ENCODE results near the gene HIPK2.

HIPK2 gene

GRCh38 chr7:139706837-139707236, 71.0 kb downstream of the HIPK2 start:
- H3K4me1 ChIP-seq (ENCODE audit: low read depth, poor library complexity, severe bottlenecking): no peaks in the 10 kb centered on the region
- H3K4me3 ChIP-seq (IDR thresholded peaks at IDR 0.05; ENCODE audit: insufficient read depth, low read depth, low read length): no peak overlapping the region
- H3K4me2 ChIP-seq: no peak overlapping the region
- no peaks in the 10 kb centered on the region for H4K20me1 ChIP-seq (ENCODE audit: insufficient read depth)
- no peak overlapping the region for H2AFZ ChIP-seq (ENCODE audit: low read depth)
- no peaks in the 10 kb centered on the region for H3K36me3 ChIP-seq (ENCODE audit: insufficient read depth)
- TF ChIP-seq, protein P1, sequence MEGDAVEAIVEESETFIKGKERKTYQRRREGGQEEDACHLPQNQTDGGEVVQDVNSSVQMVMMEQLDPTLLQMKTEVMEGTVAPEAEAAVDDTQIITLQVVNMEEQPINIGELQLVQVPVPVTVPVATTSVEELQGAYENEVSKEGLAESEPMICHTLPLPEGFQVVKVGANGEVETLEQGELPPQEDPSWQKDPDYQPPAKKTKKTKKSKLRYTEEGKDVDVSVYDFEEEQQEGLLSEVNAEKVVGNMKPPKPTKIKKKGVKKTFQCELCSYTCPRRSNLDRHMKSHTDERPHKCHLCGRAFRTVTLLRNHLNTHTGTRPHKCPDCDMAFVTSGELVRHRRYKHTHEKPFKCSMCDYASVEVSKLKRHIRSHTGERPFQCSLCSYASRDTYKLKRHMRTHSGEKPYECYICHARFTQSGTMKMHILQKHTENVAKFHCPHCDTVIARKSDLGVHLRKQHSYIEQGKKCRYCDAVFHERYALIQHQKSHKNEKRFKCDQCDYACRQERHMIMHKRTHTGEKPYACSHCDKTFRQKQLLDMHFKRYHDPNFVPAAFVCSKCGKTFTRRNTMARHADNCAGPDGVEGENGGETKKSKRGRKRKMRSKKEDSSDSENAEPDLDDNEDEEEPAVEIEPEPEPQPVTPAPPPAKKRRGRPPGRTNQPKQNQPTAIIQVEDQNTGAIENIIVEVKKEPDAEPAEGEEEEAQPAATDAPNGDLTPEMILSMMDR (conservative IDR thresholded peaks at IDR 0.05; ENCODE audit: low read depth, low read length): no peak
- H3K79me2 ChIP-seq (ENCODE audit: insufficient read depth, low read depth): 0 out of 2 replicates have a peak, but pooled peaks cover 4% of the 10 kb centered on the region
- no peak overlapping the region for H3K9ac ChIP-seq
- no peaks in the 10 kb centered on the region for H3K27me3 ChIP-seq (ENCODE audit: insufficient read depth, low read depth)
- no peak overlapping the region for H3K27ac ChIP-seq

- no peak overlapping the region for H2AFZ ChIP-seq (ENCODE audit: low read depth)
- H3K9ac ChIP-seq: no peak overlapping the region
- H3K4me2 ChIP-seq: no peak overlapping the region
- H3K27me3 ChIP-seq (ENCODE audit: insufficient read depth, low read depth): no peaks in the 10 kb centered on the region
- no peak overlapping the region for H3K27ac ChIP-seq
- H4K20me1 ChIP-seq (ENCODE audit: insufficient read depth): no peaks in the 10 kb centered on the region
- H3K4me1 ChIP-seq (ENCODE audit: low read depth, poor library complexity, severe bottlenecking): no peaks in the 10 kb centered on the region
- no peak overlapping the region for H3K4me3 ChIP-seq (IDR thresholded peaks at IDR 0.05; ENCODE audit: insufficient read depth, low read depth, low read length)
- no peaks in the 10 kb centered on the region for H3K79me2 ChIP-seq (ENCODE audit: insufficient read depth, low read depth)
- no peaks in the 10 kb centered on the region for H3K36me3 ChIP-seq (ENCODE audit: insufficient read depth)
- TF ChIP-seq, protein P1 (conservative IDR thresholded peaks at IDR 0.05; ENCODE audit: low read depth, low read length): no peak
These were observed 73.4 kb downstream of the HIPK2 start for GRCh38 chr7:139704308-139704879.

DNA sequence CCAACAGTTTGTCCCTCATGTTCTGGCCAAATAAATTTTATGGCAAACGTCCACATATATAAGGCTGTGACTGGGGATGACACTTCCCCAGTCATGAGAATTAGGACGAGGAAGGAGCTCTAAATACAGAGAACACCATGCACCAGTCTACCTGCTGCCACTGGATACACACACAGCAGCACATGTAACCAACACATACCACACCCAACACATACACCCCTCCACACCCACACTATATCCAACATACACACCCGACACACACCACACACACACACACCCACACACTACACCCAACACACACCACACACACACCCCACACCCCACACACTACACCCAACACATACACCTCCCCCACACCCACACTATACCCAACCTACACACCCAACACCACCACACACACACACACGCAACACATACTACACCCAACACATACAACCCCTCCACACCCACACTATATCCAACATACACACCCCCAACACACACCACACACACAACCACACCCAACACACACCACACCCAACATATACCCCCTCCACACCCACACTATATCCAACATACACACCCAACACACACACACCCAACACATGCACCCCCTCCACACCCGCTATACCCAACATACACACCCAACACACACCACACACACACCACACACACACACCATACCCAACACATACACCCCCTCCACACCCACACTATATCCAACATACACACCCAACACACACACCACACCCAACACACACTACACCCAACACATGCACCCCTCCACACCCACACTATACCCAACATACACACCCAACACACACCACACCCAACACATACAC, 74.1 kb downstream of the HIPK2 start:
- no peak overlapping the region for H3K27ac ChIP-seq
- H3K4me1 ChIP-seq (ENCODE audit: low read depth, poor library complexity, severe bottlenecking): no peaks in the 10 kb centered on the region
- H4K20me1 ChIP-seq (ENCODE audit: insufficient read depth): no peaks in the 10 kb centered on the region
- TF ChIP-seq, protein P1 (conservative IDR thresholded peaks at IDR 0.05; ENCODE audit: low read depth, low read length): no peak
- no peak overlapping the region for H3K4me2 ChIP-seq
- no peak overlapping the region for H2AFZ ChIP-seq (ENCODE audit: low read depth)
- H3K79me2 ChIP-seq (ENCODE audit: insufficient read depth, low read depth): no peaks in the 10 kb centered on the region
- H3K4me3 ChIP-seq (IDR thresholded peaks at IDR 0.05; ENCODE audit: insufficient read depth, low read depth, low read length): no peak overlapping the region
- no peak overlapping the region for H3K9ac ChIP-seq
- no peaks in the 10 kb centered on the region for H3K36me3 ChIP-seq (ENCODE audit: insufficient read depth)
- H3K27me3 ChIP-seq (ENCODE audit: insufficient read depth, low read depth): no peaks in the 10 kb centered on the region

DNA sequence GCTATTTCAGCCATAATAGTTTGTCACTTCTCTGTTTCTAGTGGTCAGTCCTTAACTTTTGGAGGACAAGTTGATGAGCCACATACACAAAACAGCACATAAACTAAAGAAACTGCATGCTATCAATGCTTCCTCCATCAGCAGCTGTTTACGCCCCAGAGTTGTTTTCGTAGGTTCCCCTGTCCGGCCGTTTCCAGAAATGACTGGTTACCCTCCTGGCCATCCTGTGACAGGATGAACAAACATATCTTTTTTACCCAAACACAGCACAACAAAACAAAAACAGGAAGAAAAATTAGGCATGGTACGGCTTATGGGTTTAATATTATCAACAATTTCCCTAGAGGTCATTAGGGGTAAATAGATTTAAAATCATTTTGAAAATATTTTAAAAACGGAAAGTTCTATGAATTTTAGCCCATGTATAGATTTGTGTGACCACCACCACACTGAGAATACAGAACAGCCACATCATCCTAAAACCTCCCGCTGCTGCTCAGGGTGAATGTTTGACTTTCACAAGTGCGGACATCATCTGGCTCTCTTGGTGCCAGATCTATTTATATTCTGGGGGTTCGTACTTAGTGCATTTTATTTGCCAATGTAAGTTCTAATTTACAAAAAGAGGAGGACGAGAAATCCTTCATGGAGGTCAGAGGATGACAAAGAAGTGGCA, 74.8 kb downstream of the HIPK2 start:
- H3K27ac ChIP-seq: no peak overlapping the region
- no peak overlapping the region for H3K9ac ChIP-seq
- no peak overlapping the region for H3K4me2 ChIP-seq
- no peak overlapping the region for H2AFZ ChIP-seq (ENCODE audit: low read depth)
- TF ChIP-seq, protein P1 (conservative IDR thresholded peaks at IDR 0.05; ENCODE audit: low read depth, low read length): no peak
- H4K20me1 ChIP-seq (ENCODE audit: insufficient read depth): no peaks in the 10 kb centered on the region
- no peaks in the 10 kb centered on the region for H3K4me1 ChIP-seq (ENCODE audit: low read depth, poor library complexity, severe bottlenecking)
- no peaks in the 10 kb centered on the region for H3K36me3 ChIP-seq (ENCODE audit: insufficient read depth)
- H3K4me3 ChIP-seq (IDR thresholded peaks at IDR 0.05; ENCODE audit: insufficient read depth, low read depth, low read length): no peak overlapping the region
- no peaks in the 10 kb centered on the region for H3K27me3 ChIP-seq (ENCODE audit: insufficient read depth, low read depth)
- no peaks in the 10 kb centered on the region for H3K79me2 ChIP-seq (ENCODE audit: insufficient read depth, low read depth)

All from KMS-11 (cell line).